ENCODE data around the gene CPA5.

The CPA5 gene

DNA sequence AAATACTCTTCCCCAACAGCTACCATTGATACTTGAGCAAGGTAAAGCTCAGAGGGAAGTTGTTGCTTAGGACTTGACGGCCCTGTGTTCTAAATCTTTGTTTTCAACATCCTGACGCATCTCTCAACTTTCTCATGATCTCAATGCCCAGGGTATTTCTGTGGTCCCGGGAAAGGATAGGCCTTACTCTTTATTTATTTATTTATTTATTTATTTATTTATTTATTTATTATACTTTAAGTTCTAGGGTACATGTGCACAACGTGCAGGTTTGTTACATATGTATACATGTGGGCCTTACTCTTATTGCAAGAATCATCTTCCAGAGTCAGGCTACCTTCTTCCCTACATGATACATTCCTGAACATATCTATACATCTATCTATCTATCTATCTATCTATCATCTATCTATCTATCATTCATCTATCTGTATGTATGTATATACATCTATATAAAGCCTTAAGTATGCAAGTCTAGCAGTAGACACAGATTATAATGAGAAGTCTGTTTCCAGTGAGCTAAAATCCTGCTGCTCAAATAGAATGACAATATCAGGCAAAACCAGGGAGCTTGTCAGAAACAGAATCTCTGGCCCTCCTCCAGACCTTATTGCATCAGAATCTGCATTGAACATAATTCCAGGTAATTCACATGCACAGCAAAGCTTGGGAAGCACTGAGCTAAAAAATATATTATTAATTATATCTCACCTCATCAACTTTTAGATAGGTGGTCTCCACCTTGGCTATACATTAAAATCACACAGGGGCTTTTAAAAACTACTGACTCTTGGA lies 12.2 kb upstream of the CPA5 start:
- DNase-seq: no peak

DNA sequence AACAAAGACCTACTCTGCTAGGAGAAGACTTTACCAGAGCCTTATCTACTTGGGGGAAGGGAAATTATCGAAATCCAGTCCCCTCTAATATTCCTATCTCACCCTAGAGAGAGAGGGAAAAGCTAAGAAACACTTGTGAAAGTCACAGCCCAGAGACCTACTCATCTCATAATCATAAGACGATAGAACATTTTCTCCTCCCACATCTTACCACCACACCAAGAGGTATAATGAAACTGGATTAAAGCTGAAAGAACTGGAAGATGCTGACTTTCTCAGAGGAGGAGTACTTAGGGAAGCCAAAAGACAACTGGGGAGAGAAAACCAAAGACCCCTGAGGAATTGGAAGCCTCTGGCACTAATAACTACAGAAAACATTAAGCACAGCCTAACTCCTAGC lies 10.8 kb upstream of the CPA5 start:
- no peak for DNase-seq

DNA sequence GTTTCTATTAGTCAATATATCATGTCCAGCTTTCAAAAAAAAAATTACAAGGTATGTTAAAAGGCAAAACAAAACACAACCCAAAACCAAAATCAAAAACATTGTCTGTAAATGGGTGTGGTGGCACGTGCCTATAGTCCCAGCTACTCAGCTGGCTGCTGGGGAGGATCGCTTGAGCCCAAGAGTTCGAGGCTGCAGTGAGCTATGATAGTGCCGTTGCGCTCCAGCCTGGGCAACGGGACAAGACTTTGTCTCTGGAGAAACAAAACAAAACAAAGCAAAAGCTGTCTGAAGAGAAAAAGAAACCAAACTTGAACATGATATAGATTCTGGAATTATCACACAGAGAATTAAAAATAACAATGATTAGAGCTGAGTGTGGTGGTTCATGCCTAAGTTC lies 10.3 kb upstream of the CPA5 start:
- no peak for DNase-seq

DNA sequence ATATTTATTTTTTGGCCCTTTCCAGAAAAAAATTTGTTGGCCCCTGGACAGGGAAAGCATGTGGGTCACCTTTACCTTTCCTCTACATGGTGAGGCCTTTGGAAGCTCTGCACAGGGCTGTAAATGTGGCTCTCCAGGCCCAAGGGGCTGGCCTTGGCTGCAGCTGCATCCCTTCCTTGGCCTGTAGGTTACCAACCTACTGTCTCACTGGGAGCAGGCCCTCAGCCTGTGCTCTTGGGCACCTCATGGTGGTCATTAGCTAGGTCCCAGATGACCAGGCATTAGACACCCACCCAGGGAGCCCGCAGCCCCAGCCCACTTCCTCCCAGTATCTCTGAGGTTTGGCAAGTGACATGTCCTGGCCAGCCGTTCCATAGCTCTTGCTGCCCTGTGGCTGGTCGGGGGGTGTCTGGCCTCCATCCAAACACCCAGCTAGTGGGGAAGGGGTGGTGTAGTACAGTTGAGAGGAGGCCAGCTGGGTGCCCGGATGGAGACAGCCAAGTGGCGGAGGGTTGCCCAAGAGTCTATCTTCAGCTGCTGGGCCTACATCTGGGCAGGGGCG lies 7.1 kb upstream of the CPA5 start:
- DNase-seq: no peak

DNA sequence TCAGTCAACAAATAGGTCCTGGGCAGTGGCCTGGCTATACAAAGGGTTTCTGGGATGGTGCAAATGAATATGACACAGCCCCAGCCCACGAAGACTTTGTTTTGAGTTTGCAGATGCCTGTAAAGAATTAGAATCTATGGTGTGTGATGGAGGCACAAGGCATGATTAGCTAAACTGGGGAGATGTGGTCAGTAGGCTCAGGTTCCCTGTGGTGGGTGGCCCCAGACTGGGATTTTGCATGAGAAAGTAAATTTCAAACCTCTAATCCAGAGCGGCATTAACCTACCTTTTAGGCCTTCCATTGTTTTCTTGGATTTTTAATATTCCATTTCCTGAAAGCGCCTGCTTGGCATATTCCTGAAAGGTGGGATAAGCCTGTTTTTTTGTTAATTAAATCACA lies 6.4 kb upstream of the CPA5 start:
- DNase-seq: no peak

DNA sequence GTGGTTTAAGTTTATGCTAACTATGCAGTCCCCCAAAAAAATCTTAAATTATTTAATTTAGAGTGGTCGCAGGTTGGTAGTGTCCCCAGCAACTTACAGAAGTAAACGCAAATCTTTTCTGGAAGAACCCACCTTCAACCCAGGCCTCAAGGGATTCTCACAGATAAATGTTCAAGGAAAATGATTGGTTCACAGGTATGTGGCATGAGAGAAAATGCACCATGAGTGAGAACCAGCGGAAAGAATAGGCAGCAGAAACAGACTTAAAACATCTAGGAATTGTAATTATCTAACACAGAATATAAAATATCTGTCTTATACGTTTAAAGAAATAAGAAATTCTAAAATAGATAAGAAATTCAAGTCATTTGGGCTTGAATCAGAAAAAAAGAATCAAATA lies 2.7 kb upstream of the CPA5 start:
- no peak for DNase-seq

DNA sequence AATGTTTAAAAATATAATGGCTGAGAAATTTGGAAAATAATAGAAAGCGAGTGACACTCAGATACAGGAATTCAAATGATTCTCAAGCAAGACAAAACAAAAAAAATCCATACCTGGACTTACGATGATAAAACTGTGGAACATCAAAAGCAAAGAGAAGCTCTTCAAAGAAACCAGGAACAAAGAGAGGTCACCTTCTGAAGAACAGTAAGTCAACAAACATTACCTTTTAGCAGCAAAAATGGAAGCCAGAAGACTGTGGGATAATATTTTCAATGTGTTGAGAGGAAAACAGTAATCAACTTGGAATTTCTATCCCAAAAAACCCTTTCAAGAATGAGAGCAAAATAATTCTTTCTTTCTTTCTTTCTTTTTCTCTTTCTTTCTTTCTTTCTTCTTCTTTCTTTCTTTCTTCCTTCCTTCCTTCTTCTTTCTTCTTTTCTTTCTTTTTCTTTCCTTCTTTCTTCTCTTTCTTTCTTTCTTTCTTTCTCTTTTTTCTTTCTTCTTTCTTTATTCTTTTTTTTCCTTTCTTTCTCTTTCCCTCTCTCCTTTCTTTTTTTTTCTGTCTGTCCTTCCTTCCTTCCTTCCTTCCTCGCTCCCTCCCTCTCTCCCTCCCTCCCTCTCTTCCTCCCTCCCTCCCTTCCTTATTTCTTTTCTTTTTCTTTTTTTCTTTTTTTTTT lies 1.8 kb upstream of the CPA5 start:
- no peak for DNase-seq

DNA sequence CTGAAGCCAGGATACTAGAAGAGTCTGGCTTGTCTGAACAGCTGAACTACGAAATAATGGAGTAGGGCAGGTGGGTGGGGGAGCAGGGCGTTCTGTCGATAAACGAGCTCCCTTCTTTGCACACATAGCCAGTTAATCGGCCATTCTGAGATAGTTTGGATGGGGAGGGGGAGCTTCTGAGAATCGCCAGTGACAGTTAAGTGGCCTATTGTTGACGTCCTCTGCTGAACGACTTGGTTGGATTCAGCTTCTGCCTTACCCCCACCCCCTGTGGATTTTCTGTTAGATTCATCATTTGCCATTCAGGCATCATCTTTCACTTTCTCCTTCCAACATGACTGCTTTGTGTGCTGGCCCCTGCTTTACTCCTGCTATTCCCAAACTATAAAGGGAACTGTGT lies 520 bp downstream of the CPA5 start:
- no peak for DNase-seq

DNA sequence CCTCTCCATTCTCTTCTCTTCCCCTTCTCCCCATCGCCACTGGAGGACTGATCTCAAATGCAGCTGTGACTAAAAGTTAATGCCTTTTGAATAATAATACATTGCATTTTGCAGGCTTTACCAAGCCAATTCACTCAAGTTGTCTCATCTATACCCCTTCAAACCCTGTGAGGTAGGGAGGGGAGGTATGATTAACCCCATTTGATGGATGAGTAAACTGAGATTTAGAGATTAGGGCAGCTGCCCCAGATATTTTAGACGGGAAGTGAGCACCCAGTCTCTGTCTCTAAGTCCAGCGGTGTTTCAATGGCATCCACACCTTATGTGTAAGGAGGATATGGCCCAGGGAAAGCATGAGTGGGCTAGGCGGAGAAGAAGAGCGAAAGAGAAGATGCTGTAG lies 1.1 kb downstream of the CPA5 start:
- DNase-seq: no peak

DNA sequence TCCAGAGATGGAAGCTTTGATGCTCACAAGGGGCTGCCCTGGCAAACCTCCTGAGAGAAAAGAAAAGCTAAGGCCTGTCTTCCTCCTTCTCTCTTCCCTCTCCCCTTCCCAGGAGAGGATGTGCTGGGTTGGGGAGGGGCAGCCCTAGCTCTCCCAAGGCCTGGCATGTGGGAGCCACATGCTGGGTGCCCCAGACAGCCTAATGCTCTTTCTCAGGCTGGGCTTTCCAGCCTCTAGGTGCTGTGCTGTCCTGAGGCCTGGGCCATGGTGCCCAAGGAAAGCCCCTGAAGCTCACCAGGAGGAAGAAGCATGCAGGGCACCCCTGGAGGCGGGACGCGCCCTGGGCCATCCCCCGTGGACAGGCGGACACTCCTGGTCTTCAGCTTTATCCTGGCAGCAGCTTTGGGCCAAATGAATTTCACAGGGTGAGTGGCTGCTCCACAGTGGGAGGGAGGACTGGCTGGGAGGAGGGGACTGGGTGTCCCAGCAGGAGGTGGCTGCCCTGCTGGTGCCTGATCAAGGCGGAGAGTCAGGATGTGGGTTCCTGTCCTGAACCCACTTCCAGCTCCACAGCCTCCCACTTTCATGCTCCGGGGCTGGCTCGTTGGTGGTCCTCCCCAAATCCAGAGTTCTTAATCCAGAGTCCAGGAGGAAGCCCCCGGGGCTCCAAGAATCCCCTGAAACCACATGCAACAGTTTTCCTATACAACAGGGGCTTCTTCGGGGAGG lies 1.7 kb downstream of the CPA5 start:
- DNase-seq: no peak

DNA sequence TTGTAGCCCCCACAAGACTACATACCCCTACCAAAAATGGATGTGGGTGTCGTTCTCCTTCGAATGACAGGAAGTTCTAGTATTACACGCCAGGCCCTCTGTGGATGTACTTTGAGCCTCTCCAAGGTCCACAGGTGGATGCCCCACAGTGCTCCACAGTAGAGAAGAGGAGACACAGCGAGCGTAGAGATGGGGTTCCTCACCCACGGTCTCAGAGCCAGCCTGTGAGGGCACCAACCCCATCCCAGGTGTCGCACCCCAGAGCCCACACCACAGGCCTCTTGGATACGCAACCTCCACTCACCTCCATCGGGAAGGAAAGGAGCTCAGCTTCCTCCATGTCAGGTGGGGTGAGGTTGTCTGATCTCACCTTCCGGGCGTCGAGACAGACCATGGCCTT lies 2.3 kb downstream of the CPA5 start:
- no peak for DNase-seq

DNA sequence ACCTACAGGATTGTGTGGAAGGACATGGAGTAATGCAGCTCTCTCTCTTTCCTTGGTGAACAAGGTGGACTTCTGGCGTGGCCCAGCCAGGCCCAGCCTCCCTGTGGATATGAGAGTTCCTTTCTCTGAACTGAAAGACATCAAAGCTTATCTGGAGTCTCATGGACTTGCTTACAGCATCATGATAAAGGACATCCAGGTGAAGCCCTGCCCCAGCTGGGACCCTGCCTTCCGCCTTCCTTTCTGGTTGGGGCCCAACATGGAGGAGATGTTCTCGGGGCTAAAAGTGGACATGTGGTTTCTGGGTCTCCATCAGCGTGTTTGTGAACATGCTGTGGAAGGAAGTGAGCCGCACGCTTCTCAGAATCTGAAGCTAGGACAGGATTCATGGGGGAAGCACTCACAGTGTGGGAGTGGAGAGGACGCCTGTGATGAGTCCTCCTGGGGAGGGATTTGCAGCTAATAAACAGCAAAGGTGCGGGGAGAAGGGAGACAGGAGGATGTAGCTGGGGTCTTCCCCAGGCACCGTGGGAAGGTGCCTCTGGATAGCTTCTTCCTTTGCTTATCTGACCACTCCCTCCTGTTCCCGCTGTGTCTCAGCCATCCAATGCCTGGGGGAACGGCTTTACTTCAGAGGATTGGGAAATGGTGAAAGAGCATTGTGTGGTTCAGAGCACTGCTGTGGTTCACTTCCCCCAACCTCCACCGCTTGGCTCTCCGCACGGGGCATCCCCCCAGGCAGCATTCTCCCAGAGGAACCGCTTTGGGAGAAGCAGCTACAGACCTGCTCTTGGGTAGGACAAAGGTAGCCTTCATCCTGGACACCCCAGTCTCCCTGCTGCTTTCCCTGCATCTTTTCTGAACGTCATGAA lies 5.5 kb downstream of the CPA5 start:
- DNase-seq: no peak

DNA sequence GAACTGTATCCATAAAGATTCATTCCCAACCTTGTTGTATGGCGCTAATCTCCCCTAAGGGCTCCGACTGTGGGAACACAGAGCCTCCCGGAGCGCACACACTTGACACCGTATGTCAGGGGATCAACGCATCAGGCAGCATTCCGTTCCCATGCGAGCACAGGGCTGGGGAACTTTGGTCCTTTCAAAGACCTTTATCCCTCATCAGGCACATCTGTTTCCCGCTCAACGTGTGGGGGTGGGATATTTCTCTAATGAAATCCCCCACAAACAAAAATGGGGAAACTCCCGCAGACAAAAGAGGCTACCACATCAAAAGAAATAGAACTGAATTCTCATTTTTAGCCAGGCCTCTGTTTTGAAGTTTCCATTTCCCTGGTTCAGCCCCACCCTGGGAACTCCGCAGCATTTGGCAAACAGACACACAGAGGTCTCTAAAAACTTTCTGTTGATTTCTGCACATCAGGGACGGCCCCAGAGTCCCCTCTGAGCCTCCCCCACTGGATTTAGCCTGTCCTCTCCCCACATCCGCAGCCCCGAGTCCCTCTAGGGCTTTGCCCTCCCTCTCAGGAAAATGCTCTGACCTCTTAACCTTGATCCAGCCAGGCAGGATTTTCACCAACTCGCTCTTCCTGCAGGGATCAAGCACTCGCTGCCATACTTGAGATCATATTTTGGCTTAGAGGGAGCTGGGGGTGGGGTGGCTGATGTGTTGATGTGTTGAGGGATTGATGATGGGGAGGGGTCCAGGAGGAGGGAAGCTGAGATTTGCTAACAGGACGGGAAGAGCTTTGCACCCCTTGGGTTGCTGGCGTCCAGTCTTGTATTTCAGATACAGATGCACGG lies 6.6 kb downstream of the CPA5 start:
- no peak for DNase-seq

DNA sequence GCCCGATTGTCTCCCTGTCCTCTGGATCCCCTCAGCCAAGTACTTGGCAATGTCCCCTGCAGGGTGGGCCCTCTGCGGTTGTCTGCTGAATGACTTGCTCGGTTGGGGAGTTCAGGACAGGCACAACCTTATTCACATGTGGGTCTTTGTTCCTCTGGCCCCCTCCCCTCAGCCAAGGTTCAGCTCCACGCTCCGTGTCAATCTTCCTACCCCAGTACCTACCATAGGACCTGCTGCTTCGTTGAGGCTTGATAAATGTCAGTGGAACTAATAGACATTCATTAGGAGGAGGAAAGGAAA lies 7.1 kb downstream of the CPA5 start:
- DNase-seq: no peak

DNA sequence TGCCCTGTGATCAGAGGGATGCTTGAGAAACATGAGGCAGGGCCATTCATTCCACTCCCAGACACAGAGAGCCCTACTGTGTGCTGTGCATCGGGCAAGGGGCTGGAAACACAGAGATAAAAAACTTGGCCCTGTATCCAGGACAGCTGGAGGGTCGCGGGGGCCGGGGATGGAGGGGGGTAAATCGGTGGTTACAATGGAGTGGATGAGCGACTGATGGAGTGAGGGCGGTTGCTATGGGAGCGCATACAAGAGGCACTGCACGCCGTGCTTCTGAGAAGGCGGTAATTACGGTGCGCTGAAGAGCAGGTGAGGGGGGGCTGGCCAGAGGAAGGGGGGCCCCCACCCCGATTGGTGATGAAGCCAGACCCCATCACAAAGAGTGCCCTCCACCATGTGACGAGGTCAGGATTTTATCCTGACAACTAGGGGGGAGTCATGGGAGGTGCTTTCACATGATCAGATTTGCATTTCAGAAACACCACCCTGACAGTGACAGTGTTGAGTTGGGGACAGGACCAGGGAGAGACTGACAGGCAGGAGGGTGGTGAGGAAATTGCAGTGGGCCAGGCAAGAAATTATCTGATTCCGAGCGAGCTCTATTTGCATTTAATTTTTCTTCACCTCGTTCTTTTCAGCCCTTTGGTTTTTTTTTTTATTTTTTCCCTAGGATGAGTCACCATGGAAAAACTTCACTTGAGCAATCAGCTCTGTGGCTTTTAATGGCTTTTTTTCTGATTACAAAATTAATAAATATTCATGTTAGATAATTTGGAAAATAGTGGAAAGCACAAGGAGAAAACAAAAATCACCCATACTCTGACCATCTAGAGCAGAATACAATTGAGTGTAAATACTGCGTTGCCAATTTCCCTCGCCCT lies 7.8 kb downstream of the CPA5 start:
- no peak for DNase-seq

DNA sequence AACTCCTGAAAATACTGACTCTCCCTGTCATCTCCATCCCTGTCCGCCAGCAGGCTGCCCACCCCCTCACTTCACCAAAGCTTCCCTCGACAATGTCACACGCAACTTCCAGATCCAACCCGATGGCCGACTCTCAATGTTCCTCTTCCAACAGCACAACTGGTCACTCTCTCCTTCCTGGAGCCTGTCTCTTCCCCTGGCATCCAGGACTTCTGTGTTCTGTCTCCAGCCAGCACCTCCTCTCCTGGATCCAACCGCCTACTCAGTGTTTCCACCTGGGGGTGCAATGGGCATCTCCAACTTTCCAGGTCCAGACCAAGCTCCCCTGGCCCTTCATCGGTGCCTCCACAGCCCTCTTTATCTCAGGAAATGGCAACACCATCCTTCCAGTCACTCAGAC lies 8.6 kb downstream of the CPA5 start:
- DNase-seq: no peak

DNA sequence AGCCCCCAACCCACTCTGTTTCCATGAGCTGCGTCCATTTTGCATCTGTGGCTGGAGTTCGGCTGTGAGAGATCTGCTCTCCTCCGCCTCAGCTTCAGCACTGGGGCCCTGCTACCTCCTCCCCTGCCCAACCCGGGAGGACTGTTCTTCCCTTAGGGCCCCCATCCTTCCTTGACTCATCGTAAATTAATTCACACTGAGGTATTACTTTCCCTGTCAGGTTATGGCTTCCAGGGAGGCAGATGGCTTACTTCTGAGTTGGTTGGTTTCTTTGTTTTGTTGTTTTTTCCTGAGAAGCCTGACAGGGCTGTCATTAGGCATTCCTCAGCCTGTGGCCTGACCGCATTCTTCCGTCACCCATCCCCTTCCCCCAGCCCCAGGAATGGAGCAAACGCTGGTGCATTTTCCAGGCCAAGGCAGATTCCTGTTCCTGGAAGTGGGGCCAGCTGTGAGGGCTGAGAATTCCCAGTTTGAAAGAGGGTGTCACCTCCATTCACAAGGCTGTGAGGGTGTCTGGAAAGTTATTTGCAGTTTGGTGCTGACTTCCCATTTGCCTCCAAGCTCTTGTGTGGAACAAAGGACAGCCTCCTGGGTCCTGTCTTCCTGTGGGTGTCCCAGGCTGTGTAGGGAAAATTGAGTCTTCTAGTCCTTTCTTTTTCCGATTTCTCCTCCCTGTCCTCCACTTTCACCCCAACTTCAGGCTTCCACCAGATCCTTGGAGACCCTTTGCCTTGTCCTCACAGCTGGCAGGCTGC lies 11.7 kb downstream of the CPA5 start:
- DNase-seq: no peak

DNA sequence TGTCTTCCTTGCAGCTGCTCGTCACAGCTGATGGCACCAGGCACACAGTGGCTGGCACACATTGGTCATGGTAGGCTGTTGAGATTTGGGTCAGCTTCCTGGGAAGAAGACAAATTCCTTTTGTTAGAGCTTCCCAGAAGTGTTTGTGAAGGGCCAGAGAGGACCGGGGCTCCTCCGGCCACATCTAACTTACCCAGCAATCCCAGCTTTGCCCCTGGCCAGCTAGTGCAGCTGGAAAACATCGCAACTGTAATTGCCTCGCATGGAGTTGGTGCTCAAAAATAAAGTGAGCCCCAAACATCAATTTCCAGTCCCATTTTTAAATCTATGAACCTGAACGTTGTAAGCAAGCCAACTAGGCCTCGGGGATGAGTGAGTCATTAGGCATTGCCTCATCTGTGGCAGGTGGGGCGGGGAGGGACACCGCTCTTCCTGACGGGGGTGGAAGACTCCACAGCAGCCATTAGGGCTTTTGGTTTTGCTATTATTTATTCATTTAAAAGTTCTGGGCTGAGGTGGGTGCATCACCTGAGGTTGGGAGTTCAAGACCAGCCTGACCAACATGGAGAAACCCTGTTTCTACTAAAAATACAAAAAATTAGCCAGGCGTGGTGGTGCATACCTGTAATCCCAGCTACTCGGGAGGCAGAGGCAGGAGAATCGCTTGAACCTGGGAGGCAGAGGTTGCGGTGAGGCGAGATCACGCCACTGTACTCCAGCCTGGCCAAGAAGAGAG lies 12.4 kb downstream of the CPA5 start:
- DNase-seq: no peak

DNA sequence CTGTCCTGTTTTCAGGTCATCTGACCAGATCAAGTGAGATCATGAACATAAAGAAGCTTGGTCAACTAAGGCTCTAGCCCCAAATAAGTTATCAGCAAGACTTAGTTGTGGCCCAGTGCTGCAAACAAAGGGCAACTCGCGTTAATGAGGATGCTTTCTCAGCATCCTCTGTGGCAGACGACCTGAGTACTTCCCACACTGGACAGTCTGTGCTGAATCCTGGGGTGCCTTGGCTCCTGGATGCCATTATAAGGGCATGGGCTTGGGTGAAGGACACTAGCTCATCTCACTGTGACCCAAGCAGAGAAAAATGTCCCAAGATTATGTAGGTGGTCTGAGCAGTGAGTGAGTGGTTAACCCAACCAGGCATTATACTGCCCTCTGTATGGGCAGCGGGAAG lies 13.9 kb downstream of the CPA5 start:
- DNase-seq: no peak
